Suprapubic skin (tissue), 4 donors: ENCODE measurements around the gene SETBP1. TPM values are rescaled to one million over a fixed set of nuclear protein-coding genes. Genes with fewer than 3 reads are reported as not detected.

Experiments used
- DNase-seq, 2 donors: peaks; one replicate each; pipeline ENCODE4 v3.0.0-alpha.2; 2019; ENCODE audit warnings: low spot score in 2 of 2
- H3K27ac ChIP-seq: fragments of 200-600 bp; sonication (generic); one replicate; pipeline ENCODE4 v1.5.1; 2019
- H3K27me3 ChIP-seq: fragments of 200-600 bp; sonication (generic); one replicate; pipeline ENCODE4 v1.5.1; 2019
- H3K36me3 ChIP-seq: fragments of 200-600 bp; sonication (generic); one replicate; pipeline ENCODE4 v1.5.1; 2019
- H3K4me1 ChIP-seq: fragments of 200-600 bp; sonication (generic); one replicate; pipeline ENCODE4 v1.5.1; 2019
- H3K4me3 ChIP-seq: fragments of 200-600 bp; sonication (generic); one replicate; pipeline ENCODE4 v1.5.1; 2019; ENCODE audit warnings: mild to moderate bottlenecking
- H3K9me3 ChIP-seq: fragments of 200-600 bp; sonication (generic); one replicate; pipeline ENCODE4 v1.5.1; 2019
- CTCF ChIP-seq, 2 donors: fragments of 200-600 bp in 1 of 2; fragments of 450-650 bp in 1 of 2; sonication (generic) in 1 of 2; IDR thresholded peaks; one replicate each; pipeline ENCODE4 v1.5.1; 2016 to 2019; ENCODE audit warnings: antibody characterized with exemption in 2 of 2, mild to moderate bottlenecking in 1 of 2, moderate library complexity in 1 of 2
- EP300 ChIP-seq: sonication (generic); formaldehyde crosslinking; IDR thresholded peaks from one replicate; pipeline ENCODE4 v1.6.1; 2017; ENCODE audit warnings: antibody characterized with exemption
- POLR2A ChIP-seq, 2 donors: fragments of 450-650 bp; IDR thresholded peaks; one replicate each; pipeline ENCODE4 v1.6.1; 2017; ENCODE audit warnings: antibody characterized with exemption in 2 of 2, mild to moderate bottlenecking in 2 of 2, moderate library complexity in 2 of 2
- POLR2AphosphoS5 ChIP-seq, 3 donors: sonication (generic); formaldehyde crosslinking; IDR thresholded peaks; one replicate each; pipeline ENCODE4 v1.6.1; 2017; ENCODE audit warnings: antibody characterized with exemption in 3 of 3
- WGBS: methylation state at CpG from one replicate; pipeline ENCODE4 v1.1.5; 2018; 5-methylcytosine and 5-hydroxymethylcytosine counted together
- total RNA-seq, 4 donors: library from RNA; depleted of rRNA; stranded (reverse); fragments of >200 nt; gene quantifications; one replicate each; pipeline ENCODE4 v1.1.0, GENCODE V29; 2016

The SETBP1 gene
- total RNA-seq, 4 donors from 2014 or later = 13.1 to 25.6 (median 17.2) TPM

GRCh38 chr18:44730803-44731529 lies 50.3 kb downstream of the SETBP1 start:
- 96% methylated on average over 7 of the region's 7 CpGs for WGBS
- Histone ChIP-seq H3K36me3 (no peaks in the 10 kb centered on the region), H3K4me1 (peaks cover 59% of the 10 kb centered on the region), H3K27me3 (no peaks in the 10 kb centered on the region), H3K4me3 (no peak overlapping the region), H3K27ac (no peak overlapping the region), H3K9me3 (no peaks in the 10 kb centered on the region)
- TF ChIP-seq POLR2A (IDR thresholded peaks at IDR 0.05) (no peak), CTCF (IDR thresholded peaks at IDR 0.05) (no peak), EP300 (no peak), POLR2AphosphoS5 (IDR thresholded peaks at IDR 0.05) (no peak)
- no peak for DNase-seq

- H3K27me3 ChIP-seq = no peaks in the 10 kb centered on the region
- no peaks in the 10 kb centered on the region for H3K9me3 ChIP-seq
- DNase-seq = no peak
- WGBS = 55% methylated on average over 9 of the region's 9 CpGs
- TF ChIP-seq EP300 = no peak
- TF ChIP-seq CTCF (IDR thresholded peaks at IDR 0.05) = no peak
- TF ChIP-seq POLR2A (IDR thresholded peaks at IDR 0.05) = no peak
- no peak for TF ChIP-seq POLR2AphosphoS5 (IDR thresholded peaks at IDR 0.05)
- no peaks in the 10 kb centered on the region for H3K36me3 ChIP-seq
- peaks cover 52% of the 10 kb centered on the region for H3K4me1 ChIP-seq
- no peak overlapping the region for H3K27ac ChIP-seq
- H3K4me3 ChIP-seq = no peak overlapping the region
These were observed 51.0 kb downstream of the SETBP1 start for GRCh38 chr18:44731530-44732237.

- H3K4me1 ChIP-seq = peaks cover 47% of the 10 kb centered on the region
- peak overlapping the region; percentile 21 for H3K27ac ChIP-seq
- H3K36me3 ChIP-seq = no peaks in the 10 kb centered on the region
- DNase-seq = no peak
- H3K4me3 ChIP-seq = no peak overlapping the region
- TF ChIP-seq EP300 = no peak
- no peak for TF ChIP-seq CTCF (IDR thresholded peaks at IDR 0.05)
- TF ChIP-seq POLR2A (IDR thresholded peaks at IDR 0.05) = no peak
- TF ChIP-seq POLR2AphosphoS5 (IDR thresholded peaks at IDR 0.05) = no peak
- no peaks in the 10 kb centered on the region for H3K27me3 ChIP-seq
- no peaks in the 10 kb centered on the region for H3K9me3 ChIP-seq
- WGBS = 71% methylated on average over 9 of the region's 9 CpGs
These were observed 51.5 kb downstream of the SETBP1 start for GRCh38 chr18:44732238-44732563.

GRCh38 chr18:44732599-44732998 lies 51.9 kb downstream of the SETBP1 start:
- H3K4me1 ChIP-seq = peaks cover 45% of the 10 kb centered on the region
- 78% methylated on average over 5 of the region's 5 CpGs for WGBS
- peak overlapping the region; percentile 21 for H3K27ac ChIP-seq
- TF ChIP-seq CTCF (IDR thresholded peaks at IDR 0.05) = no peak
- H3K9me3 ChIP-seq = no peaks in the 10 kb centered on the region
- H3K4me3 ChIP-seq = no peak overlapping the region
- H3K27me3 ChIP-seq = no peaks in the 10 kb centered on the region
- no peaks in the 10 kb centered on the region for H3K36me3 ChIP-seq
- no peak for DNase-seq

GRCh38 chr18:44733069-44733753 lies 52.5 kb downstream of the SETBP1 start:
- DNase-seq = no peak
- Histone ChIP-seq H3K9me3 (no peaks in the 10 kb centered on the region), H3K4me1 (peaks cover 45% of the 10 kb centered on the region), H3K27ac (peak overlapping the region; percentile 21), H3K4me3 (no peak overlapping the region), H3K27me3 (no peaks in the 10 kb centered on the region), H3K36me3 (no peaks in the 10 kb centered on the region)
- TF ChIP-seq POLR2AphosphoS5 (IDR thresholded peaks at IDR 0.05) (no peak), POLR2A (IDR thresholded peaks at IDR 0.05) (no peak), EP300 (no peak), CTCF (IDR thresholded peaks at IDR 0.05) (no peak)
- WGBS = 72% methylated on average over 8 of the region's 8 CpGs
